SK-N-SH (cell line): ENCODE results near the gene MOB2. TPM values are rescaled to one million over a fixed set of nuclear protein-coding genes. Genes with fewer than 3 reads are reported as not detected.

Source experiments
- CTCF ChIA-PET: fragments of 300-600, 350-600 bp; formaldehyde crosslinking; extraction: SDS; loops from one replicate; lab custom pipeline; 2021; lab: Yijun Ruan, JAX
- POLR2A ChIA-PET: fragments of 350-600 bp; sonication (Branson Sonifier 250); formaldehyde crosslinking; extraction: SDS; loops from one replicate; lab custom pipeline; 2020; ENCODE audit warnings: antibody characterized with exemption, inconsistent platforms; lab: Yijun Ruan, JAX
- DNase-seq: peaks from one replicate; pipeline ENCODE4 v3.0.0; 2012
- H2AFZ ChIP-seq: fragments of 200-600 bp; sonication (generic); 2 replicates; pipeline ENCODE4 v1.8.1; 2016; ENCODE audit warnings: antibody characterized with exemption, mild to moderate bottlenecking, low read depth
- H3F3A ChIP-seq: fragments of 200-600 bp; sonication (generic); replicated peaks from 2 replicates; pipeline ENCODE3; 2016; ENCODE audit warnings: antibody characterized with exemption, mild to moderate bottlenecking; ENCODE audit not compliant: insufficient read depth
- H3K27ac ChIP-seq, 2 experiments: fragments of 200-500 bp in 1 of 2; fragments of 200-600 bp in 1 of 2; sonication (Bioruptor generic) in 1 of 2; sonication (generic), shearing (Covaris generic) in 1 of 2; 2 replicates each; pipeline versions ENCODE4 v1.5.1 to v1.6.1; 2014 to 2016; ENCODE audit warnings: low read depth in 2 of 2, inconsistent platforms in 1 of 2, low read length in 1 of 2, mild to moderate bottlenecking in 1 of 2, mixed read lengths in 1 of 2
- H3K27me3 ChIP-seq: fragments of 200-600 bp; sonication (generic), shearing (Covaris generic); 2 replicates; pipeline ENCODE4 v1.6.1; 2016; ENCODE audit warnings: mixed run types; ENCODE audit not compliant: insufficient read depth
- H3K36me3 ChIP-seq, 2 experiments: fragments of 200-500 bp in 1 of 2; fragments of 200-600 bp in 1 of 2; sonication (Bioruptor generic) in 1 of 2; sonication (generic) in 1 of 2; replicated peaks in 1 of 2; 2 replicates each; pipeline versions ENCODE3 to v1.5.1; 2014 to 2016; ENCODE audit warnings: low read length in 1 of 2, mild to moderate bottlenecking in 1 of 2; ENCODE audit not compliant: insufficient read depth in 2 of 2, control insufficient read depth in 1 of 2
- H3K4me1 ChIP-seq, 2 experiments: fragments of 200-500 bp in 1 of 2; fragments of 200-600 bp in 1 of 2; sonication (Bioruptor generic) in 1 of 2; sonication (generic), shearing (Covaris generic) in 1 of 2; 2 replicates each; pipeline versions ENCODE4 v1.5.1 to v1.6.1; 2014 to 2016; ENCODE audit warnings: low read depth in 1 of 2, low read length in 1 of 2, mixed run types in 1 of 2; ENCODE audit not compliant: insufficient read depth in 2 of 2, control insufficient read depth in 1 of 2
- H3K4me2 ChIP-seq: fragments of 200-600 bp; sonication (generic), shearing (Covaris generic); 2 replicates; pipeline ENCODE4 v1.6.1; 2017; ENCODE audit warnings: mixed run types
- H3K4me3 ChIP-seq, 2 experiments: fragments of 200-500 bp in 1 of 2; fragments of 200-600 bp in 1 of 2; sonication (Bioruptor generic) in 1 of 2; sonication (generic), shearing (Covaris generic) in 1 of 2; 2 replicates each; pipeline versions ENCODE4 v1.5.1 to v1.8.1; 2014 to 2016; ENCODE audit warnings: low read depth in 2 of 2, inconsistent platforms in 1 of 2, low read length in 1 of 2, mild to moderate bottlenecking in 1 of 2, mixed read lengths in 1 of 2, moderate library complexity in 1 of 2
- H3K79me2 ChIP-seq: fragments of 200-600 bp; sonication (generic); 2 replicates; pipeline ENCODE4 v1.8.1; 2017; ENCODE audit warnings: mild to moderate bottlenecking; ENCODE audit not compliant: insufficient read depth
- H3K9ac ChIP-seq: fragments of 200-600 bp; sonication (generic); 2 replicates; pipeline ENCODE4 v1.6.1; 2017; ENCODE audit warnings: mixed run types
- H3K9me2 ChIP-seq: fragments of 200-600 bp; sonication (generic); 2 replicates; pipeline ENCODE4 v1.6.1; 2017; ENCODE audit warnings: mixed run types
- H3K9me3 ChIP-seq: fragments of 200-600 bp; sonication (generic); 2 replicates; pipeline ENCODE4 v1.6.1; 2017; ENCODE audit warnings: mixed run types, mild to moderate bottlenecking, moderate library complexity
- H4K20me1 ChIP-seq: fragments of 200-600 bp; sonication (generic); 2 replicates; pipeline ENCODE4 v1.6.1; 2017; ENCODE audit warnings: mild to moderate bottlenecking, mixed run types; ENCODE audit not compliant: insufficient read depth
- CHD2 ChIP-seq: fragments of 150-350 bp; IDR thresholded peaks from 2 replicates; pipeline ENCODE4 v1.6.1; 2018; ENCODE audit warnings: low read length; ENCODE audit not compliant: partially characterized antibody
- FOSL2 ChIP-seq: IDR thresholded peaks from 2 replicates; pipeline ENCODE4 v1.4.0; 2012; ENCODE audit warnings: low read depth, mild to moderate bottlenecking, moderate library complexity, borderline replicate concordance
- GATA2 ChIP-seq: sonication (generic); formaldehyde crosslinking; IDR thresholded peaks from 2 replicates; pipeline ENCODE4 v1.5.0; 2020; ENCODE audit warnings: mild to moderate bottlenecking, missing genetic modification reagents
- MEF2A ChIP-seq: IDR thresholded peaks from 2 replicates; pipeline ENCODE4 v1.4.0; 2012; ENCODE audit warnings: low read depth, borderline replicate concordance
- POLR2AphosphoS5 ChIP-seq: IDR thresholded peaks from 2 replicates; pipeline ENCODE4 v1.6.1; 2012; ENCODE audit warnings: low read depth, low read length
- RXRA ChIP-seq: IDR thresholded peaks from 2 replicates; pipeline ENCODE4 v1.4.0; 2012; ENCODE audit warnings: low read depth, mild to moderate bottlenecking, borderline replicate concordance
- SMC3 ChIP-seq: IDR thresholded peaks from 2 replicates; pipeline ENCODE4 v1.6.1; 2012; ENCODE audit warnings: low read depth, low read length, improper control_type of control experiment
- TCF12 ChIP-seq: IDR thresholded peaks from 2 replicates; pipeline ENCODE4 v1.4.0; 2012
- YY1 ChIP-seq: IDR thresholded peaks from 2 replicates; pipeline ENCODE4 v1.4.0; 2012; ENCODE audit warnings: low read depth, mild to moderate bottlenecking
- WGBS: methylation state at CpG from one replicate; pipeline ENCODE4 v1.1.6; 2017; ENCODE audit warnings: low lambda C conversion rate; 5-methylcytosine and 5-hydroxymethylcytosine counted together
- polyA plus RNA-seq, 3 experiments: library from polyadenylated mRNA; depleted of rRNA; stranded (reverse); fragments of >200 nt; gene quantifications; 2 replicates each; pipeline ENCODE4 v1.2.3, GENCODE V29; 2012
- TF ChIP-seq, protein P1 (sequence below): IDR thresholded peaks from 2 replicates; pipeline ENCODE4; 2012

The MOB2 gene, protein sequence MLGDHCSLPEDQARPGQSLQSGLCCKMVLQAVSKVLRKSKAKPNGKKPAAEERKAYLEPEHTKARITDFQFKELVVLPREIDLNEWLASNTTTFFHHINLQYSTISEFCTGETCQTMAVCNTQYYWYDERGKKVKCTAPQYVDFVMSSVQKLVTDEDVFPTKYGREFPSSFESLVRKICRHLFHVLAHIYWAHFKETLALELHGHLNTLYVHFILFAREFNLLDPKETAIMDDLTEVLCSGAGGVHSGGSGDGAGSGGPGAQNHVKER
- 45.8 and 52.1 TPM in 2 replicates for polyA plus RNA-seq (2012; rRNA removed)
- polyA plus RNA-seq (2012; cell fraction: cytosol; rRNA removed): 21.5 and 33.4 TPM in 2 replicates
- polyA plus RNA-seq (2012; cell fraction: nucleus; rRNA removed): 76.0 and 80.7 TPM in 2 replicates

DNA sequence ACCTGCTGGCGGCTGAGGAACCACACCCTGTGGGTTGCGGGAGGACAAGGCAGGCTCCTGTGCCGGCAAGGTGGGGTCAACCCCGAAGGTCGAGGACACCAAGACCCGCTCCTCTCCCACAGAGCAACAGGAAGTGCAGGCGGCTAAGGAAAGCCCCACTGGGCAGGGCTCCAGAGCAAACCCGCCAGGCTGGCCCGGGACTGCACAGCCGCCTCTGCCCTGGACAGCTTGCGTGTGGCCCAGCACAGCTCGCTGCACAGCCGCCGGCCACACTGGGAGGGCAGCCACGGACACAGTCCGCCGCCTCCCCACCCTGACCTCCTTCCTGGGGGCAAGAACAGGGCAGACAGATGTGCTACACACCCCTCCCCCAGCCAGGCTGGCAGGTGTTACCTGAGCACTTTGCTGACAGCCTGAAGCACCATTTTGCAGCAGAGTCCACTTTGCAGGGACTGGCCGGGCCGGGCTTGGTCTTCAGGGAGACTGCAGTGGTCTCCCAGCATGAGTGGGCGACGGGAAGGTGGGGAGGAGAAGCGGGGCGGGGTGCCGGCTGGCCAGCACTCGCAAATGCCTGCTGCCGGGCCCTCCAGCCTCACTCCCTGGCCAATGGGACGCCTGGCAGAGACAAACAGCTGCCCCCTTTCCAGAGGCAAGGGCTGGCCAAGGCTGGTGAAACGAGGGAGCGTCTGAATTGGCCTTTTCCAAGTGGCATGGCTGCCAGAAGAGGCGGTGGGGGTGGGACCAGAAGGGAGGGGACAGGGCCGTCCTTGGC, at the start of gene MOB2:
Gene MOB2 (minus strand): TSS at position 726 of the 772 bp plus-strand sequence. CDS start 223 bp downstream, at position 503.
- POLR2A ChIA-PET: no interaction called here
- Histone ChIP-seq H3F3A (no peaks in the 10 kb centered on the region), H3K4me1 (peaks cover 0 to 37% of the 10 kb centered on the region in 2 experiments; a peak in 1 of 4 replicates), H3K4me3 (no peak within 1 kb of the TSS), H3K36me3 (no peaks in the 10 kb centered on the region), H3K9ac (no peak within 1 kb of the TSS), H4K20me1 (peaks cover 69% of the 10 kb centered on the region), H3K9me3 (no peaks in the 10 kb centered on the region), H3K27me3 (no peaks in the 10 kb centered on the region), H3K9me2 (no peaks in the 10 kb centered on the region), H3K79me2 (peaks cover 27% of the 10 kb centered on the region; the same call in 1 of the 2 replicates), H3K27ac (peak within 1 kb of the TSS in 1 of 2 experiments; percentile 34; a peak in 1 of 4 replicates), H3K4me2 (no peak within 1 kb of the TSS), H2AFZ (no peak within 1 kb of the TSS)
- DNase-seq: no peak
- TF ChIP-seq RXRA: no peak
- TF ChIP-seq TCF12: no peak
- TF ChIP-seq CHD2: no peak
- TF ChIP-seq GATA2 (CRISPR knock-in tag): no peak
- CTCF ChIA-PET: interaction anchor here (0.9 kb wide), 1 partner anchor 29 kb away, joined by 5 read pairs; no protein-coding TSS in a partner anchor
- WGBS: 87% methylated on average over 23 of the region's 31 CpGs

DNA sequence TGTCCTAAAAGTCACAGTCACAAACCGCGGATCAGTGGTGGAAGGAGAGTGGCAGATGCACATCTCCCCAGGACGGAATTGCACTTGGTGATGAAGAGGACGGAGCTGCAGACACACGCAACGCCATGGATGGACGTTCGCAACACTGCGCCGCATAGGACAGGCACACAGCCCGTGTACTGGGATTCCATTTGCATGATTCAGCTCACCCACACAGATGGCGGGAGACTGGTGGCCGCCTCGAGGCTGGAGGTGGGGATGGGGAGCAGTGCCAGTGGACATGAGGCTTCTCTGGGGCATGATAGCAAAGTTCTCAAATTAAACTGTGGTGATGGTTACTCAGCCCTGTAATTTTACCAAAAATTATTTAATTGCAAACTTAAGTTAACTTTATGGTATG, 48.1 kb upstream of the MOB2 start:
- TF ChIP-seq, protein P1, sequence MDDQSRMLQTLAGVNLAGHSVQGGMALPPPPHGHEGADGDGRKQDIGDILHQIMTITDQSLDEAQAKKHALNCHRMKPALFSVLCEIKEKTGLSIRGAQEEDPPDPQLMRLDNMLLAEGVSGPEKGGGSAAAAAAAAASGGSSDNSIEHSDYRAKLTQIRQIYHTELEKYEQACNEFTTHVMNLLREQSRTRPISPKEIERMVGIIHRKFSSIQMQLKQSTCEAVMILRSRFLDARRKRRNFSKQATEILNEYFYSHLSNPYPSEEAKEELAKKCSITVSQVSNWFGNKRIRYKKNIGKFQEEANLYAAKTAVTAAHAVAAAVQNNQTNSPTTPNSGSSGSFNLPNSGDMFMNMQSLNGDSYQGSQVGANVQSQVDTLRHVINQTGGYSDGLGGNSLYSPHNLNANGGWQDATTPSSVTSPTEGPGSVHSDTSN: no peak
- TF ChIP-seq FOSL2: no peak
- no peak for TF ChIP-seq SMC3
- no peak for TF ChIP-seq POLR2AphosphoS5
- no peak for TF ChIP-seq MEF2A
- no peak for TF ChIP-seq YY1
- ChIA-PET POLR2A (no interaction called here), CTCF (interaction anchor here (1.2 kb wide), 1 partner anchor 19 kb away, joined by 4 read pairs; no protein-coding TSS in a partner anchor)
- no peak overlapping the region for H3K27ac ChIP-seq
- no peaks in the 10 kb centered on the region for H3F3A ChIP-seq
- peaks cover 73% of the 10 kb centered on the region for H4K20me1 ChIP-seq
- peaks cover 7% of the 10 kb centered on the region; the same call in 1 of the 2 replicates for H3K27me3 ChIP-seq
- H3K9me3 ChIP-seq: no peaks in the 10 kb centered on the region
- H3K79me2 ChIP-seq: peaks cover 79% of the 10 kb centered on the region
- no peak overlapping the region for H3K4me2 ChIP-seq
- H3K4me3 ChIP-seq: no peak overlapping the region
- H3K9ac ChIP-seq: no peak overlapping the region
- H3K36me3 ChIP-seq: peaks cover 0 to 9% of the 10 kb centered on the region in 2 experiments
- peaks cover 0 to 17% of the 10 kb centered on the region in 2 experiments; a peak in 1 of 4 replicates for H3K4me1 ChIP-seq
- H3K9me2 ChIP-seq: no peaks in the 10 kb centered on the region
- WGBS: 85% methylated on average over 14 of the region's 14 CpGs
- H2AFZ ChIP-seq: no peak overlapping the region
- DNase-seq: no peak
